ENCODE results near the gene RAP1A.

Gene RAP1A

DNA sequence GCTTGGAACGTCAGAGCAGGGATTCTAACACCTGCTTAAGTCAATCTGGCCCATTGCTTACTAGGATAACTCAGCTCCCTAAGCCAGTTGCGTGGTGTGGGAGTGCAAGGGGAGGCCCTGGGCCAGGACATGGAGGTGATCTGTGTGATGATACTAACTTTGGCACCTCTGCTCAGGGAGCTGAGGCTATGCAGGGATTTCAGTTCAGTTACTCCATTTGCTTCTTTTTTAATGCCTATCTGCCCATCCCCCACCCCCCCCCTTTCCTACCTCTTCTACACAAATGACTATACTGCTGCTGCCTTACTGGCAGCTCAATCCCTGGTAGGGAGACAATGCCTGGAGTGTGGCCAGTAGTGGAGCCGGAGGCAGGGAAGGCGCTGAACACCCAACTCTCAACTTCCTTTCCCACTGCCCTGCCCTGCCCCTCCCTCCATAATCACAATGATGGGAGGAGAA lies 100.1 kb downstream of the RAP1A start:
- DNase-seq (ENCODE audit: low spot score) = no peak

DNA sequence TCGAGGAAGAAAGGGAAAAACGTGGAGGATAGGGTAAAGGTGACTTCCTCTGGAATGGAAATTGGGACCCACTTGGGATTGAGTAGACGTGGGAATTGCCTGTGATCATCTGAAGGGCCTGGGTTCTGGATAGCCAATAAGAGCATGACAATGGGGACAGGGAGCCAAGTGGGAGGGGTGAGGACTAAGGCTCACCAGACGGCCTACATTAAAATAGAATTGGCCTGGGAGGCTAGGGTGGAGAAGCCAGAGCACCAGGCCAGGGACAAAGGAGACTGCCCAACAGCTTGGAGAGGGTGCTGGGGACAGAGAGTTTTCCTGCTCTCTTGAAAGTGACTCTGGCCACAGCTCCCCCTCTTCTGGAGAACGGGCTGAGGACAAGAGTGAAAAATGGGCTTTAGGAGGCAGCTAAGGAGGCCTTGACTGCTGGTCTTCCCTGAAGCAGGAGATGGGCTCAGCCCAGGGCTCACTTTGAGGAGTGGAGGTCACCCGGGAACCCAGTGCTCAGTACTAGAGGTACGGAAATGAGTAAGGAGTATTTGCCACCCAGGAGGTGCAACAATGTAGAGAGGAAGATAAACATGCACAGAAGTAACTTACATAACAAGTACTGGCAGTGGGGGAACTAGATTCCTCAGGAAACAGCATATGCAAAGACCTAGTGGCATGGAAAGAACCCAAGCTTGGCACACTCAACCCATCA lies 100.8 kb downstream of the RAP1A start:
- no peak for DNase-seq (ENCODE audit: low spot score)

DNA sequence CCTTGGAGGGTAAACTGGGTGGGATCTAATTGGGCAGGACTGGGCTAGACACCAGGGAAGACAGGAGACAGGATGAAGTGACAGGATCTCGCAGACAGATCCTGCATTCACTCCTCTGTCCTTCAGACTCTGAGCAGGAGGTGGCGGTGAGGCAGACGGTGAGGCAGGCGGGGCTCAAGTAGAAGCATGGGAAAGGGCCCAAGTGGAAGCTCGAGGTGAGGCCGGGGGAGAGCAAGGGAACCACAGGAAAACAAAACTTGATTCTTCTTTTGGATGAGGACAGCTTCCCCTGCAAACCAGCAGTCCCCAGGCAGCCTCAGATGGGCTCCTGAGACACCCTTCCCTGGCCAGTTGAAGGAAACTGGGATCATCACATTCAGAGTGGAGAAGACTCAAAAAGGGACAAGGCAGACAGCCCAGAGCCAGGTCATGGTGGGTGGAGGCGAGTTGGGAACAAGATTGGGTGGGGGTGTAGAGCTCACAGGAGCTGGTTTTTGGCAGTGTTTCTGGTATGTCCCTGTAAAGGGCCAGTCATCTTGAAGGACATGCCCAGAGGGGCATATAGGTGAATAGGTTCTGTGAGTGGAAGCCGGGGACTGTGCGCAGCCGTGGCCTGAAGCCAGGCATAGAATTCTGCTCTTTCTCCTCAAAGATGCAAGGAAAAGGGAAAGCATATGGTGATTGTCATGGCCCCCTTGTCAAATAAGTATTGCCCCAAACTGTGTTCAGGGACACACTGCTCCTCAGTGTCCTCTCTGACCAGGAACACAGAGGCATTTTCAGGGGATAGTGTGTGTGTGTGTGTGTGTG lies 101.6 kb downstream of the RAP1A start:
- no peak for DNase-seq (ENCODE audit: low spot score)

DNA sequence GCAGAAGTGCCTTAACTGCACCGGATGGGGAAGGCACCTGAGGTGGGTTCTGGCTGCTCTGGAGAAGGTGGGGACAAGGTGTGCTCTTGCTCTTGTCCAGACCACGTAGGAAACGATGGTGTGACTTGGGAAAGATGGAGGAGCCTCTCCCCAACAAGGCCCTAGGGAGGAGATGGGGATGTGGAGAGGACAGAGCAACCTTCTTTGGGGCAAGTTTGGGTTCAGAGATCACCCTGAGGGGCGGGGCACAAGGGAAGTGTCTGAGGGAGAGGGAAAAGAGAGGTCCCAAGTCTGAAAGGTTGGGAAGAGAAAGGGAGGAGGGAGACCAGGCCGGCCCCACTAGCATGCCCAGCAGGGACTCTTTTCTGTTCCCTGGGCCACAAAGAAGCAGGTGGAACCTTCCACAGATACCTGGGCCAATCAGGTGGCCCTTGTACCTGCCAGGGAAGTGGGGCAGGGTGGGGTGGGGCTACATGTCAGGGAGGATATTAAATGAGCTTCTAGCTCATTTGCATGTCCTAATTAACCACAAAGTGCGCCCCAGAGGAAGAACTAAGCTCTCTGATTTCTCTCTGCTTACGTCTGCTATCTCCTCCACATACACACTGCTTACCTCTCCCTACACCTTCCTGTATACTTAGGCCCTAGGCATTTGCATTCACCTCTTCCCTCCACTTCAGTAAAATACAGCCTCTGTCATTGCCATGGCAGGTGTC lies 103.7 kb downstream of the RAP1A start:
- no peak for DNase-seq (ENCODE audit: low spot score)

DNA sequence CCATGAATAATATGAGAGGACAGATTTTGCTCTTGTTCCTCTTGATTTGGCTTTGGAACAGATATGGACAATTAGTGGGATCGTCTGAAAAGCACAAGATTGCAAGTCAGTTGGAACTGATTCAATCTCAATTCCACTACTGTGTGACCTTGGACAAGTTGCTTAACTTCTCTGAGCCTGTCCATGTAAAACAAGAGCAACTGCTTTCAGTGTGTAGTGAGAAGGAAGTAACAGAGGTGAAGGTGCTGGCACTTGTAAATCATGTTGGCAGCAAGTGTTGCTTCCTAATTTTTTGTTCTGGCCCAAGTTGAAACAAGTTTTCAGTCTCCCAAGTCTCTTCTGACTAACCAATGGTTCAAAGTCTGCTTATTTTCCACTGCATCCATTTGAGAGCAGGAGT lies 104.3 kb downstream of the RAP1A start:
- no peak for DNase-seq (ENCODE audit: low spot score)

DNA sequence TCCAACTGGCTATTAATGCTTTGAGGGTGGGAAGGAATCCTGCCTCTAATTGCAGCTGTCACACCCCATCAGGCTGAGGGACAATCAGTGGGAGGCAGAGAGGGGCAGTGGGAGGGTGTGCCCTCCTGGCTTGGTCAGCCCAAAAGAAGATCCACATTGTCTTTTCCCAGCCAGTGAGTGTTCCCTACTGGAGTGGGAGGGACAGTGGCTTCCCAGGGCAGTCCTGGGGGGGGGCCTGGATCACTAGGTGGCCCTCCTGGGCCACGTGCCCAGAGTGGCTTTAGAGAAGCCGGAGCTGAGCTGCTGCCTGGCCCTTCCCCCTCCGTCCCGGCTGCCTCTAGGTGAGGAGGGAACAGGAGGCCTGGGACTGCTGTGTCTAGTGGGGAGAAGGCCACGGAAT lies 105.6 kb downstream of the RAP1A start:
- DNase-seq (ENCODE audit: low spot score) = no peak

DNA sequence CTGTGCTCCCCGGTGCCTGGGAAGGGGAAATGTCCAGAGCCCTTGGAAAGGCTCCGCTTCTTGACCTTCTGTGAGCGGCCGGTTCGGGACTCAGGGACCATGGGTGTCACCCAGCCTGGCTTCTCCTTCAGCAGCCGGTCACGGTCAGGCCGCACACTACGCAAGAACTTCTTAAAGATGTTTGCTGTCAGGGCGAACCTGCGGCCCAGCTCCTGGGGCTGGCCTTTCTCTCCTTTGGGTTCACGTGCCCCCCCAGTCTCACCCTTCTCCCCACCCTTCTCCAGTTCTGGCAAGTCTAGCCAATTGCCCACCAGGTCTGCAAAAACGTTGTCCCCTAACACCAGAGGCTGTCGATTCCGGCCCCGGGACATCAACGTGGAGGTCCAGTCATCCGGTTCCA lies 107.5 kb downstream of the RAP1A start:
- no peak for DNase-seq (ENCODE audit: low spot score)

DNA sequence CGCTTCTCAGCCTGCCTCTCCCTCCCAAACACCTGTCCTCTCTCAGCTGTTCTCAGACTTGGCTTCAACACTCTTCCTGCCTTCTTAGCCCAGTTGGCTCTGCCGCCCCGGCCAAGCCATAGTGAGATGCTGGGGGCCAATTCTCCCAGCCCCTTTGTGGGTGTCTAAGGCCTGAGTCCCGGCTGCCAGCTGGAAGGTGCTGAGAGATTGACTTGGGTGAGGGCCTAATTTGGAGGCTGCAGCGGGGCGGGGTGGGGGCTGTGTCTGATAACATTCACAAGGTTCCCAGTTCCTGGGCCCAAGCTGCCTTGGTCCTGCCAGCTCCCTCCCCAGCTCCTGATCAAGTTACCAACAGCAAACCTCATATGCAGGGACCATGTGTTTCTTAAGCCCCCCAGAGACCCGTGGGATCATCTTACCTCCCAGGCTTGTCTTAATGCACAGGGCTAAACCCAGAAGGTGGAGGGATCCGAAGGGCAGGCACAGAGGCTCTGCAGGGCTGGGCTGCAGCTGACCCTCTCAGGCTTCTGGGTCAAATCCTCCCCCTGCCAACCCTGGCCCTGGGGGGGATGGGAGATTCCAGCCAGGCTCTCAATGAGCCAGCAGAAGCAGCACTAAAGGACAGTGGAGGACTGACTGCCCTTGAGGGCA lies 109.8 kb downstream of the RAP1A start:
- no peak for DNase-seq (ENCODE audit: low spot score)

DNA sequence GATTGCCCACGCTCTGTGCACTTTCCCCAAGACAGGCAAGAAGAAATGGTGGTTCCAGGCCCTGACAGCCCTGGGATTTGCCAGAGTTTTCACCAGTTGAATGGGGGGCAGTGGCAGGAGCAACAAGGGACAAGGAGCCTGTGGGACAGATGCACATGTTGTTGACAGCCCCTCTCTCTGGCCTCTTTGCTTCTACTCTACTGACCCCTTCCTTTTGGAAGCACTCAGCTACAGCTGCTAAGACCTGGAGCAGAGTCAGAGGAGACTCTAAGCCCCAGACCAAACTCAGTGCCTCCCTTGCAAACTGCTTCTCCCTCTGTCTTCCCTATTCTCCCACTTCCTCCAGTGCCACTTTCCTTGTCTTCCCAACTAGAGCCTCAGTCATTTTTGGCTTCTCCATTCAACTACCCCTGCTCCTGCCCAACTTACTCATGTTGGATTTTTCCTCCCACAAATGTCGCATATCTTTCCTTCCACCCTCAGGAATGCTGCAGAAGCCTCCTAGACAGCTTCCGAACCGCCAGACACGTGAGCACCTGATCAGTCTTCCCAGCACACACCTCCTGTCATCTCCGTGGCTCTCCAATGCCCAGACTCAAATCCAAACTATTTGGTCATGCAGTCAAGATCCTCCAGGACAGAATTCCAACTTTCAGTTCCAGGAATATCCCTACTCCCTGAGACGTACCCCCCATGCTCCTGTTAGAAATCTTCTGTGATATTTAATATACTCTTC lies 110.5 kb downstream of the RAP1A start:
- DNase-seq (ENCODE audit: low spot score) = no peak

DNA sequence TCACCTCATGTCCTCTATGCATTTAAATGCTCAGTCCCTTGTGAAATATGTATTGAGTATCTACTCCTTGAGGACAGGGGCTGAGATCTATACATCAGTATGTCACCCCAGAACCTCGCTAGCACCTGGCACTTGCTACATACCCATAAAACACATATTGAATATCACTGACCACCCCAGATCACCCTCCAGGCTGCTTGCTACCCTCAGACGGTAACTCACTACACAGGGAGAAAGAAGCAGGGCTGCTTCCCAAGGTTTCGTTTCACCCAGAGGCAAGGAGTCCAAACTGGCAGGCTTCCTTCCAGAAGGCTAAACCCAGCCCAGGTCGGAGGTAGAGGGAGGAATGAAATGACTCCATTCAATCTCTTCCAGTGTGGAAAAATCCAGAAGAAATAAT lies 111.1 kb downstream of the RAP1A start:
- no peak for DNase-seq (ENCODE audit: low spot score)

DNA sequence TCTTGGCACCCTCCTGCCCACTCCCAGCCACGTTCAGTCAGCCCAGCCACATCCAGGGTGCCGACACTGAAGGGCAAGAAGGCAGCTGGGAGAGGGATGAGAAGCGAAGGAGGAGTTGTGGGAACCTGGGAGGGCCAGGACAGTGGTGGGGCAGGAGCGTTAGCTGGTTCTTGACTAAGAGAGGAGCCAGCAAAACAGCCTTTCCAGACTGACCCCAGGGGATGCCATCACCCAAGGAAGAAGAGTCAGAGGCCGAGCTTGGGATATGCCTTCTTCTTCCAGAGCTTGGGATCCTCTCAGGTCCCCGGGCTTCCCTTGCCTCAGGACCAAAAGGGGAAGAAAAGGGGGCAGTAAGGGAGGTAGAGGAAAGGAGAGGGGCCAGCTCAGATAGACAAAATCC lies 112.4 kb downstream of the RAP1A start:
- no peak for DNase-seq (ENCODE audit: low spot score)

DNA sequence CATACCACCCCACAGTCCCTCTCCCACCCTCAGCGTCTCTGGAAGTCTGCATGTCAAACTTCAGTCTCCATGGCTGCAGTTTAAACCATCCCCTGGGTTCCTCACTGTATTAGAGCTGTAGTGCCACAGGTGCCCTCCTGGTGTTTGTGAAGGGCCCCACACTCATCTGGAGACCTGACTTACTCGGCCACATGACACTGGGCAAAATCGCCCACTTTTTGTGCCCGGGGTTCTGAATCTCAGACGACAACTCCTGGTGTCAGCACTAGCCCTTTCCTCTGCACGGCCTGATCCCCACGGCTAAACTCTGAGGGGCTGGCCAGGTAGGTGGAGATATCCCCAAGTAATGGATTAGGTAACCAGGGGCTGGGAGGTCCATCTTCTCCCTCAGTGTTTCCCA lies 113.1 kb downstream of the RAP1A start:
- DNase-seq (ENCODE audit: low spot score) = no peak

DNA sequence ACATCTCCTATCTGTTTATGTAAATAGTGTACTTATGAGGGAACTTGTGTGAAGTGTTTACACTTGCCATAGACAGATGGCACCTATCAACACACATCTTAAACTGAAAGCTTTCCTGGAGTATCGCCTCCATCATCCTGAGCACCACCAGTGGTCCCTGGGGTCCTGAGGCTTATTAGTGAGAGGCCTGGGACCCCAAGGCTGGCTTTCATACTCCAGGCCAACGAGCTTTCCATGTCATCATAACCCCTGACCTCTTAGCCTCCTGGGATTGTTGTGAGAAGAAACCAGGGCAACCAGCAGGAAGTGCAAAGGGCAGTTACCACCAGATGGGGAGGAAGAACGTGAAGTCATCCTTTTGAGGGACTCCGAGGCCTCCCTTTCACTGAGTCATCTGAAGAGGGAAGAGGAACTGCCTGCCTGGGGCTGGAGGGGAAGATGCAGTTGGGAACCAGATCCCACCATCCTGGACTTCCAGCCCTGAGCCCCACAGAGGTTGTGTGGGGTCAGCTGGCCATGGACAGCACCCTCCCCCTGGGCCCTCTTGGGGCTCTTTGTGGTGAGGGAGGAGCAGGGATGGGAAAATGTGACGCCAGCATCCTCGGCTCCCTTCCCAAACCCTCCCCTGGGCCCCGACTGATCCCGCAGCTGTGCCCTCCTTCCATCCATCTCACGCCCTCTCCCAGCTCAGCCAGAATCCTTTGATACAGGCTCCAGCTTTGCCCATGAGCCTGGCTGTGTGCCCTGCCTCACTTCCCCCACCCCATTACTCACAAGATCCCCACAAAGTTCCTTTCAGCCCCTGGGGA lies 113.8 kb downstream of the RAP1A start:
- peak; percentile 65 for DNase-seq (ENCODE audit: low spot score)

DNA sequence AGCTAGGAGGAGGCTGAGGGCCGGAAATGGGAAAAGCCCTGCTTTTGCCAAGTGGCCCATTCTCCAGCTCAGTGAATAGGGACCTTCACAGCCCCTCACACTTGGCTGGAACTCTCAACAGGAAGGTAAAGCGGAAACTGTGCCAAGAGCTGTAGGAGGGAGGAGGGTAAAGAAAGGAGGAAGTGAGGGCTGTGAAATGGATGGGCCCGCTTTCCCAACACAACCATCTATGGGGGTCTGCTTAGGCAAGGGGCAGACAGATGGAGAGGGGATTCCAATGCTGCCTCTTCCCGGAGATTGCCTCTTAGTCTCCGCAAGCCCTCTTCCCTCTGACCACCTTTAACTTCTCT lies 114.4 kb downstream of the RAP1A start:
- no peak for DNase-seq (ENCODE audit: low spot score)

DNA sequence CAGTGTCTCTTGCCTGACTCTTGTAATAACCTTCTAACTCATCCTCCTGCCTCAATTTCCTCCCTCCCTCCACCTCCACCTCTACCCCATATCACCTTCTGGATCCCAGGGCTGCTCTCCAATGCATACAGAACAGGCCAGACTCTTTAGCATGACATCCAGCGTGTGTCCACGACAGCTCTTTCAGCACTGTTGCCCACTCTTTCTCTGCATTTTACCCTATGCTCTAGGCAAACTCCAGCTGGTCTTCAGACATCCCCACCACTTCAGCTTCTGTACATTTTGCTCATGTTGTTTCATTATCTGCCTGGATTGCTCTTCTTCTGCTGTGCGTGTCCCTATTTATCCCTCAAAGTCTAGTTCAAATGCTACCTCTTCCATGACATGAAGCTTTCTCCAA lies 114.8 kb downstream of the RAP1A start:
- DNase-seq (ENCODE audit: low spot score) = no peak

DNA sequence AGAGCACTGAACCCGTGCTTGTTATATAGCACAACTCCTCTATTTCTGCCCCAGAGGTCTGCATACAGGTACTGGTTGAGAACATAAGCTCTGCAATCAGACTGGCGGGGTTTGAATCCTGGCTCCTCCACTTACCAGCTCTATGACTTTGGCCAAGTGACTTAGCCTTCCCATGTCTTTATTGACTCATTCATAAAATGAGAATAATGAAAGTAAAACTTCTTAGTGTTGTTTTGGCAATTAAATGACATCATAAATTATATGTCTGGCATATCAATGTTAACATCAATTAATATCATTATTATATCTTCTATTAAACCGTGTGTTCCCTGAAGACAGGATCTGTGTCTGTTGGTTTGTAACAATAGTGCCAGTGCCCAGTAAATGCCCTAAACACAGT lies 115.3 kb downstream of the RAP1A start:
- no peak for DNase-seq (ENCODE audit: low spot score)

DNA sequence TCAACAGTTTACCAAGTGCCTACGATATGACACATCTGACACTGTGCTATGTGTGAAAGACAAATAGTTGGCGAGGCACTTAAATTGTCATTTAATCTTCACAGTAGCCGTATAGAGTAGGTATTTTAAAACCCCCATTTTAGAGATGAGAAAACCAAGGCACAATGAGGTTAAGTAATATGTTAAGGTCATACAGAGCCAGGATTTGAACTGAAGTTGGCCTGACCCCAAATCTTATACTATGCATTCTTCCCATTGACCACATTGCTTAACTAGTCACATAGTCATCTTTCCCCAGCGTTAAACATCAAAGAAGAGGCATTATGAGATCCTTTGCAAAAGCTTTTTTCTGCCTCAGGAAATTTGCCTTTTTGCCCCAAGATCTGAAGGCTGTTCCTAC lies 115.7 kb downstream of the RAP1A start:
- DNase-seq (ENCODE audit: low spot score) = no peak

DNA sequence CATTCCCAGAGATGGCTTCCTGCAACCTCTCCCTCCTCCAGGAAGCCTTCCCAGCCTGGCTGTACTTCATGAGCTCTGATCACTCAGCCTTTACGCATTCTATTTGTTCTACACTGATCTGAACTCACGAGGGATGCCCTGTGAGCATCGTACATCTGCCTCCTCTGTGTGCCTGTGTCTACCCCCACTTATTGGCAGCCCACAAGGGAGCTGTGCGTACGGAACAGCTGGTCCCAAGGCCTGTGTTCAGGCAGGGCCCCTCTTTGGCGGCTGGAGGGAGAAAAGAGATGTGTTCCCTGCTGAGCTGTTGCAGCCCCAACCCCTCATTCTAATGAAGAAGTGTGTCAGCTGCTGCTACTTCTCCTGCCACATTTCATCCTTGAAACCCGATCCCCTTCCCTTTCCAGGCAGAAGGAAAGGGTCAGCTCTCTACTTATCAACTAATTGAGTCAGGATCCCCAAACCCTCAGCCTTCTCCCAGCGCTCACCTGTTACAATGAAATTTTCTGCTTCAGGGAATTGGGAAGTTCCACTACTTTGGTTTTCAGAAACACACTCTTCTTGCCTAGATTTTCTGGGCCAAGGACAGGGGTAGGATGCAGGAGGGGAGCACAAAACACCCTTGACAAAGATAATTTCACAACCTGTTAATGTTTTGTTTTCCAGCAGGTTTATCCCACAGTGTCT lies 116.4 kb downstream of the RAP1A start:
- DNase-seq (ENCODE audit: low spot score) = no peak

DNA sequence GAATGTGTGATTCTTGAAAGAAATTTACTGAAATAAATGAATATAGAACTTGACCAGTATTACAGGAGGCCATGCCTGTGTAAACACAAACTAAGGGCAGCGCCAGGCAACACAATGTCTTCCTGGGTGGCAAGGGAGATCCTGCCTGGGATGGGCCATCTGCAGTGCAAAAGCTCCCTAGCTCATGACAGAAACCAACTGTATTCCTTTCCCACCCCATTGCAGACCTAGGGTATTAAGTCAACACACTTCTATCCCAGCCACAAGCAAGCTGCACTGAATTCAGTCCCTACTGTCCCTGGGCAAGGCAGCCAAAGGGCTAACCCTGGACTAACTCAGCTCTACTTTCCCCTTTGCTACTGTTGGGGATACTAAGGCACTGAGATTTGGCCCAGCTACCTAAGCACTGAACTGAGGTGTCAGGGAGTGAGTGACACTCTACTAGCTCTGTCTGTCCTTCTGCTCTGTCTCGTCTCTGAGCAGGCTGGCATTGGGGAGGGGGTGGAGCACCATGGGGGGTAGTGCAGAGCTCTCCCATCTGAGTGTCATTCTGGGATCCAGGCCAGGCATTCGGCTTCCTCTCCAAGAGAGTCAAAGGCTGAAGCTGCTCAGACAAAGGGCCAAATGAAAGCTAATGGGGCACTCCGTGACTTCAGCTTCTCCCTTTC lies 117.1 kb downstream of the RAP1A start:
- DNase-seq (ENCODE audit: low spot score) = no peak

Measured in AG08396 (cell line).